GM12872 (cell line): ENCODE results near the gene LACTB.

Source experiments
- CTCF ChIP-seq: IDR thresholded peaks from 3 replicates; pipeline ENCODE4 v1.5.1; 2011; ENCODE audit warnings: low read depth, mild to moderate bottlenecking, low read length, moderate library complexity; ENCODE audit not compliant: insufficient read depth

The LACTB gene

GRCh38 chr15:63156086-63156710, 34.5 kb downstream of the LACTB start:
- no peak for TF ChIP-seq CTCF

- no peak for TF ChIP-seq CTCF
Observed at GRCh38 chr15:63156755-63157117, 35.1 kb downstream of the LACTB start.

- no peak for TF ChIP-seq CTCF
Observed at GRCh38 chr15:63157118-63157843, 35.6 kb downstream of the LACTB start, which contains the start of gene RPS27L. RPS27L (minus strand) TSS chr15:63157477; CDS start chr15:63157405, 72 bp downstream.

GRCh38 chr15:63157891-63158431, 36.3 kb downstream of the LACTB start:
- peak; percentile 18; the same call in 1 of the 3 replicates for TF ChIP-seq CTCF

- TF ChIP-seq CTCF, result no peak
Observed at GRCh38 chr15:63160638-63161037, 39.0 kb downstream of the LACTB start.

GRCh38 chr15:63163217-63163616, 41.6 kb downstream of the LACTB start:
- TF ChIP-seq CTCF, result no peak

- TF ChIP-seq CTCF, result no peak
Observed at GRCh38 chr15:63165166-63165859, 43.7 kb downstream of the LACTB start.
